IMR-90 (cell line): ENCODE results near the gene MCRIP2. TPM values are rescaled to one million over a fixed set of nuclear protein-coding genes. Genes with fewer than 3 reads are reported as not detected.
A peak's percentile ranks its signal among the peaks of the same experiment; 100 is the strongest.

Experiments
- ATAC-seq: fragments of 200-7000 bp; cut with Tn5 transposase; 2 replicates; pipeline ENCODE4 v1.9.1; 2020; ENCODE audit warnings: low read depth, mild to moderate bottlenecking, moderate library complexity
- BruUV-seq: library from RNA; stranded (reverse); fragments of 400-500 nt; replicated peaks from 2 replicates; lab custom pipeline; 2021; lab: Mats Ljungman, UMichigan
- CTCF ChIA-PET: fragments of 300-600 bp; formaldehyde crosslinking; extraction: SDS; loops from one replicate; lab custom pipeline; 2021; ENCODE audit warnings: antibody characterized with exemption; lab: Yijun Ruan, JAX
- POLR2A ChIA-PET: fragments of 300-600 bp; sonication (Branson Sonifier 250); formaldehyde crosslinking; loops from one replicate; lab custom pipeline; 2022; ENCODE audit warnings: antibody characterized with exemption; ENCODE audit not compliant: unreplicated experiment; lab: Charles Lee
- DNase-seq: peaks from one replicate; pipeline ENCODE4 v3.0.0; 2013
- H2AFZ ChIP-seq: replicated peaks from 2 replicates; pipeline ENCODE3; 2013; ENCODE audit warnings: low read length, mild to moderate bottlenecking; ENCODE audit not compliant: poor library complexity
- H2AK5ac ChIP-seq: 2 replicates; pipeline ENCODE4 v1.6.1; 2013; ENCODE audit warnings: low read depth, low read length, inconsistent platforms
- H2AK9ac ChIP-seq: replicated peaks from 2 replicates; pipeline ENCODE3; 2013; ENCODE audit warnings: mild to moderate bottlenecking, low read depth, low read length, moderate library complexity; ENCODE audit not compliant: poor library complexity
- H2BK120ac ChIP-seq: 2 replicates; pipeline ENCODE4 v1.6.1; 2013; ENCODE audit warnings: low read depth, low read length, inconsistent platforms
- H2BK15ac ChIP-seq: 3 replicates; pipeline ENCODE4 v1.6.1; 2013; ENCODE audit warnings: low read depth, low read length, inconsistent platforms
- H2BK20ac ChIP-seq: 2 replicates; pipeline ENCODE4 v1.6.1; 2013; ENCODE audit warnings: low read depth, mild to moderate bottlenecking, inconsistent platforms, low read length, moderate library complexity
- H2BK5ac ChIP-seq: 2 replicates; pipeline ENCODE4 v1.6.1; 2013; ENCODE audit warnings: mild to moderate bottlenecking, low read depth, low read length, inconsistent platforms; ENCODE audit not compliant: poor library complexity, severe bottlenecking
- H3K14ac ChIP-seq: replicated peaks from 2 replicates; pipeline ENCODE4 v1.6.1; 2013; ENCODE audit warnings: low read depth, low read length, inconsistent platforms
- H3K18ac ChIP-seq: 2 replicates; pipeline ENCODE4 v1.6.1; 2013; ENCODE audit warnings: low read depth, low read length, control low read depth
- H3K23ac ChIP-seq: 2 replicates; pipeline ENCODE4 v1.6.1; 2013; ENCODE audit warnings: low read depth, low read length, inconsistent platforms
- H3K27ac ChIP-seq: 2 replicates; pipeline ENCODE4 v1.5.1; 2013; ENCODE audit warnings: mild to moderate bottlenecking, control low read depth, low read length; ENCODE audit not compliant: insufficient read depth
- H3K27me3 ChIP-seq: 2 replicates; pipeline ENCODE4 v1.6.1; 2013; ENCODE audit warnings: low read length; ENCODE audit not compliant: control insufficient read depth, insufficient read depth
- H3K36me3 ChIP-seq: 2 replicates; pipeline ENCODE4 v1.6.1; 2013; ENCODE audit warnings: low read length, mixed read lengths; ENCODE audit not compliant: control insufficient read depth, insufficient read depth
- H3K4ac ChIP-seq: 2 replicates; pipeline ENCODE4 v1.6.1; 2013; ENCODE audit warnings: low read depth, low read length, inconsistent platforms
- H3K4me1 ChIP-seq: 2 replicates; pipeline ENCODE4 v1.6.1; 2013; ENCODE audit warnings: low read length, mixed read lengths; ENCODE audit not compliant: control insufficient read depth, insufficient read depth
- H3K4me2 ChIP-seq: 2 replicates; pipeline ENCODE4 v1.6.1; 2013; ENCODE audit warnings: low read depth, mild to moderate bottlenecking, control low read depth, low read length, moderate library complexity
- H3K4me3 ChIP-seq: 2 replicates; pipeline ENCODE4 v1.5.1; 2013; ENCODE audit warnings: low read depth, mild to moderate bottlenecking, control low read depth, low read length, moderate library complexity; ENCODE audit not compliant: insufficient read depth
- H3K56ac ChIP-seq: 2 replicates; pipeline ENCODE4 v1.6.1; 2013; ENCODE audit warnings: low read length, inconsistent platforms; ENCODE audit not compliant: insufficient read depth; ENCODE audit errors: extremely low read depth
- H3K79me1 ChIP-seq, 2 experiments: 2 replicates each; pipeline ENCODE4 v1.6.1; 2013; ENCODE audit warnings: low read length in 2 of 2, inconsistent platforms in 1 of 2, low read depth in 1 of 2
- H3K9ac ChIP-seq: 2 replicates; pipeline ENCODE4 v1.6.1; 2013; ENCODE audit warnings: low read depth, low read length, control low read depth
- H3K9me1 ChIP-seq: 2 replicates; pipeline ENCODE4 v1.6.1; 2013; ENCODE audit warnings: low read length, inconsistent platforms; ENCODE audit not compliant: insufficient read depth
- H3K9me3 ChIP-seq: 2 replicates; pipeline ENCODE4 v1.6.1; 2013; ENCODE audit warnings: low read length; ENCODE audit not compliant: control insufficient read depth, insufficient read depth
- H4K20me1 ChIP-seq: 2 replicates; pipeline ENCODE4 v1.6.1; 2013; ENCODE audit warnings: low read length, inconsistent platforms; ENCODE audit not compliant: insufficient read depth
- H4K5ac ChIP-seq: 2 replicates; pipeline ENCODE4 v1.6.1; 2013; ENCODE audit warnings: mild to moderate bottlenecking, low read depth, low read length, control low read depth
- H4K8ac ChIP-seq, 2 experiments: 2 replicates each; pipeline ENCODE4 v1.6.1; 2013; ENCODE audit warnings: low read depth in 2 of 2, low read length in 2 of 2, control low read depth in 1 of 2, inconsistent platforms in 1 of 2
- H4K91ac ChIP-seq: 2 replicates; pipeline ENCODE4 v1.6.1; 2013; ENCODE audit warnings: low read depth, low read length, inconsistent platforms; ENCODE audit not compliant: insufficient read depth
- BHLHE40 ChIP-seq: fragments of 150-350 bp; IDR thresholded peaks from 2 replicates; pipeline ENCODE4 v1.6.1; 2016; ENCODE audit warnings: mild to moderate bottlenecking, low read depth, low read length
- CEBPB ChIP-seq: IDR thresholded peaks from 2 replicates; pipeline ENCODE4 v1.6.1; 2012; ENCODE audit warnings: low read depth, low read length, improper control_type of control experiment
- FOS ChIP-seq: fragments of 150-350 bp; IDR thresholded peaks from 2 replicates; pipeline ENCODE4 v1.6.1; 2016; ENCODE audit warnings: low read depth, low read length
- MAFK ChIP-seq: IDR thresholded peaks from 2 replicates; pipeline ENCODE4 v1.6.1; 2012; ENCODE audit warnings: low read depth, low read length, improper control_type of control experiment
- MAZ ChIP-seq: IDR thresholded peaks from 2 replicates; pipeline ENCODE4 v1.6.1; 2012; ENCODE audit warnings: low read depth, mild to moderate bottlenecking, low read length, improper control_type of control experiment, moderate library complexity, borderline replicate concordance
- MXI1 ChIP-seq: IDR thresholded peaks from 2 replicates; pipeline ENCODE4 v1.6.1; 2012; ENCODE audit warnings: low read depth, mild to moderate bottlenecking, low read length, moderate library complexity, borderline replicate concordance
- POLR2A ChIP-seq: IDR thresholded peaks from 2 replicates; pipeline ENCODE4 v1.6.1; 2012; ENCODE audit warnings: mild to moderate bottlenecking, low read depth, low read length
- RAD21 ChIP-seq: IDR thresholded peaks from 2 replicates; pipeline ENCODE4 v1.6.1; 2012; ENCODE audit warnings: low read length, improper control_type of control experiment
- RCOR1 ChIP-seq: IDR thresholded peaks from 2 replicates; pipeline ENCODE4 v1.6.1; 2012; ENCODE audit warnings: mild to moderate bottlenecking, low read length, improper control_type of control experiment; ENCODE audit not compliant: insufficient replicate concordance
- WGBS, 2 experiments: methylation state at CpG; one replicate each; pipeline versions ENCODE4 v1.1.5 to v1.1.7; 2013; ENCODE audit warnings: missing lambda C conversion rate in 2 of 2; ENCODE audit not compliant: insufficient read length in 1 of 2; ENCODE audit errors: extremely low coverage in 2 of 2; 5-methylcytosine and 5-hydroxymethylcytosine counted together
- dilution Hi-C: fragments of 300-500 bp; cut with HindIII; formaldehyde crosslinking; loops from one replicate; pipeline ENCODE4 v1.14.3; 2018; ENCODE audit warnings: low sequenced_read_pairs; ENCODE audit not compliant: unreplicated experiment
- in situ Hi-C: fragments of 300-500 bp; cut with MboI; formaldehyde crosslinking; loops from 3 replicates; pipeline ENCODE4 v1.14.3; 2019; ENCODE audit warnings: low sequenced_read_pairs, inconsistent platforms, mixed read lengths
- intact Hi-C: fragments of 100-400 bp; cut with micrococcal nuclease; formaldehyde crosslinking; loops from 2 replicates; pipeline ENCODE4 v1.10.0; 2022
- polyA plus RNA-seq, 3 experiments: library from polyadenylated mRNA; depleted of rRNA; stranded (reverse); fragments of >200 nt; gene quantifications; 2 replicates each; pipeline ENCODE4 v1.2.3, GENCODE V29; 2012; ENCODE audit warnings: low replicate concordance in 1 of 3
- total RNA-seq: library from RNA; depleted of rRNA; stranded (reverse); fragments of >200 nt; gene quantifications from 2 replicates; pipeline ENCODE4 v1.2.3, GENCODE V29; 2012
- TF ChIP-seq, protein P1 (sequence below): conservative IDR thresholded peaks from 2 replicates; pipeline ENCODE4 v1.5.1; 2012; ENCODE audit warnings: mild to moderate bottlenecking, low read depth, low read length, improper control_type of control experiment

Gene MCRIP2
- total and polyA plus RNA-seq, 2 of the 4 experiments (the other 2 are of a cell fraction), result 6.3 to 19.6 TPM

DNA sequence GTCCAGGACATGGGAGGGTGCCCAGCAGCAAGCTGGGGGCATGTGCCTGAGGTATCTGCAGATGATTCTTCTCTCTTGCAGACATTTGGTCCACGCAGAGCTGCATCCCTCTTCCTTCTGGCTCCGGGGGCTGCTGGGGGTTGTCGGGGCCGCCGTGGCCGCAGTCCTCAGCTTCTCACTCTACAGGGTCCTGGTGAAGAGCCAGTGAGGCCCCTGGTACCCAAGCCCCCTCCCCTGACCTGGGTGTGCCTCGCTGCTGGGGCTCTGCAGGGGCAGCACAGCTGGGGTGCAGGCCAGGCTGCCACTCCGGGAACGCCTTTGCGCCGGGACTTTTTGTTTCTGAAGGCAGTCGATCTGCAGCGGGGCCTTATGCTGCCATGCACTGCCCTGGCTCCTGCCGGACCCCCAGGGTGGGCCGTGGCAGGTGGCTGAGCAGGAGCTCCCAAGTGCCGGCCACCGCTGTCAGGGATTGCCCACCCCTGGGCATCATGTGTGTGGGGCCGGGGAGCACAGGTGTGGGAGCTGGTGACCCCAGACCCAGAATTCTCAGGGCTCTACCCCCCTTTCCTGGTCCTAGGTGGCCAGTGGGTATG lies 31.9 kb downstream of the MCRIP2 start:
- POLR2A ChIA-PET, result no interaction called here
- Histone ChIP-seq H4K8ac (no peak overlapping the region), H2BK20ac (no peak overlapping the region), H2BK5ac (peak overlapping the region; percentile 1), H3K27me3 (no peaks in the 10 kb centered on the region), H4K91ac (no peak overlapping the region), H3K4me2 (no peak overlapping the region), H3K18ac (no peak overlapping the region), H3K14ac (no peak overlapping the region), H2AK5ac (no peak overlapping the region), H3K9ac (no peak overlapping the region), H2BK120ac (no peak overlapping the region), H4K5ac (no peak overlapping the region), H3K56ac (no peak overlapping the region), H3K27ac (no peak overlapping the region), H3K4ac (no peak overlapping the region), H4K20me1 (peaks cover 26% of the 10 kb centered on the region), H3K79me1 (peaks cover 0 to 36% of the 10 kb centered on the region in 2 experiments; a peak in 1 of 4 replicates), H2BK15ac (no peak overlapping the region), H2AK9ac (no peak overlapping the region), H3K9me3 (no peaks in the 10 kb centered on the region), H3K4me1 (peaks cover 14% of the 10 kb centered on the region), H3K23ac (no peak overlapping the region), H2AFZ (no peak overlapping the region), H3K4me3 (no peak overlapping the region), H3K36me3 (peaks cover 47% of the 10 kb centered on the region), H3K9me1 (no peaks in the 10 kb centered on the region; the same call in 1 of the 2 replicates)
- WGBS, 2 experiments, result 90% methylated on average over 10 of the region's 18 CpGs; no CpG with 5 or more reads in 1 of the 2 experiments
- no peak for ATAC-seq
- intact Hi-C loops, result no loop called here
- dilution Hi-C loops, result no loop called here
- CTCF ChIA-PET, result no interaction called here
- no peak for TF ChIP-seq RCOR1
- no peak for TF ChIP-seq FOS
- TF ChIP-seq, protein P1, sequence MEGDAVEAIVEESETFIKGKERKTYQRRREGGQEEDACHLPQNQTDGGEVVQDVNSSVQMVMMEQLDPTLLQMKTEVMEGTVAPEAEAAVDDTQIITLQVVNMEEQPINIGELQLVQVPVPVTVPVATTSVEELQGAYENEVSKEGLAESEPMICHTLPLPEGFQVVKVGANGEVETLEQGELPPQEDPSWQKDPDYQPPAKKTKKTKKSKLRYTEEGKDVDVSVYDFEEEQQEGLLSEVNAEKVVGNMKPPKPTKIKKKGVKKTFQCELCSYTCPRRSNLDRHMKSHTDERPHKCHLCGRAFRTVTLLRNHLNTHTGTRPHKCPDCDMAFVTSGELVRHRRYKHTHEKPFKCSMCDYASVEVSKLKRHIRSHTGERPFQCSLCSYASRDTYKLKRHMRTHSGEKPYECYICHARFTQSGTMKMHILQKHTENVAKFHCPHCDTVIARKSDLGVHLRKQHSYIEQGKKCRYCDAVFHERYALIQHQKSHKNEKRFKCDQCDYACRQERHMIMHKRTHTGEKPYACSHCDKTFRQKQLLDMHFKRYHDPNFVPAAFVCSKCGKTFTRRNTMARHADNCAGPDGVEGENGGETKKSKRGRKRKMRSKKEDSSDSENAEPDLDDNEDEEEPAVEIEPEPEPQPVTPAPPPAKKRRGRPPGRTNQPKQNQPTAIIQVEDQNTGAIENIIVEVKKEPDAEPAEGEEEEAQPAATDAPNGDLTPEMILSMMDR, result no peak
- no peak for TF ChIP-seq MXI1
- TF ChIP-seq MAFK, result no peak
- TF ChIP-seq RAD21, result no peak
- no peak for TF ChIP-seq POLR2A
- no peak for TF ChIP-seq MAZ
- no peak for TF ChIP-seq CEBPB
- no peak for TF ChIP-seq BHLHE40
- in situ Hi-C loops, result no loop called here
- no TSS peak for BruUV-seq
- no peak for DNase-seq
